Motor neuron (in vitro differentiated cells): ENCODE data around the gene RORC. TPM values are rescaled to one million over a fixed set of nuclear protein-coding genes. Genes with fewer than 3 reads are reported as not detected.

Experiments
- ATAC-seq, 8 experiments: fragments of 200-7000 bp; cut with Tn5 transposase; replicated peaks in 6 of 8; 2 replicates each; pipeline ENCODE4 v1.8.0; 2021; ENCODE audit warnings: mild to moderate bottlenecking in 8 of 8, moderate library complexity in 8 of 8
- H3K27ac ChIP-seq, 2 donors: fragments of 250-450 bp; sonication (Bioruptor Pico); 2 replicates each; pipeline ENCODE4 v1.9.0; 2021; ENCODE audit warnings: antibody characterized with exemption in 2 of 2, mild to moderate bottlenecking in 2 of 2, moderate library complexity in 1 of 2
- H3K4me1 ChIP-seq, 2 donors: fragments of 250-450 bp; sonication (Bioruptor Pico); replicated peaks in 1 of 2; 2 replicates each; pipeline ENCODE4 v1.6.1; 2021; ENCODE audit warnings: antibody characterized with exemption in 2 of 2, mild to moderate bottlenecking in 2 of 2, moderate library complexity in 1 of 2
- H3K4me3 ChIP-seq, 5 donors: fragments of 250-450 bp; sonication (Bioruptor Pico); 2 replicates each; pipeline ENCODE4 v1.9.0; 2021; ENCODE audit warnings: antibody characterized with exemption in 5 of 5, mild to moderate bottlenecking in 5 of 5, moderate library complexity in 4 of 5
- WGBS, 10 experiments: fragments of 450-650 bp; shearing (Covaris generic); methylation state at CpG; one replicate each; pipeline ENCODE4 v1.0.0; 2022; 5-methylcytosine and 5-hydroxymethylcytosine counted together
- in situ Hi-C, 9 experiments: fragments of 400-800 bp; cut with MboI; loops; one replicate each; pipeline ENCODE4 v1.15.0; 2021; ENCODE audit warnings: low sequenced_read_pairs in 9 of 9, low pct_unique_long_range_greater_than_20kb in 2 of 9; ENCODE audit not compliant: unreplicated experiment in 9 of 9
- total RNA-seq, 8 experiments: library from RNA; unstranded; fragments of 300-600 nt; gene quantifications; 2 replicates each; pipeline versions ENCODE4 v1.2.3 to v1.2.4, GENCODE V29; 2022

RORC gene
- total RNA-seq, 8 experiments from 2014 or later: 0.05 to 1.0 (median 0.23) TPM; not detected in 1

DNA sequence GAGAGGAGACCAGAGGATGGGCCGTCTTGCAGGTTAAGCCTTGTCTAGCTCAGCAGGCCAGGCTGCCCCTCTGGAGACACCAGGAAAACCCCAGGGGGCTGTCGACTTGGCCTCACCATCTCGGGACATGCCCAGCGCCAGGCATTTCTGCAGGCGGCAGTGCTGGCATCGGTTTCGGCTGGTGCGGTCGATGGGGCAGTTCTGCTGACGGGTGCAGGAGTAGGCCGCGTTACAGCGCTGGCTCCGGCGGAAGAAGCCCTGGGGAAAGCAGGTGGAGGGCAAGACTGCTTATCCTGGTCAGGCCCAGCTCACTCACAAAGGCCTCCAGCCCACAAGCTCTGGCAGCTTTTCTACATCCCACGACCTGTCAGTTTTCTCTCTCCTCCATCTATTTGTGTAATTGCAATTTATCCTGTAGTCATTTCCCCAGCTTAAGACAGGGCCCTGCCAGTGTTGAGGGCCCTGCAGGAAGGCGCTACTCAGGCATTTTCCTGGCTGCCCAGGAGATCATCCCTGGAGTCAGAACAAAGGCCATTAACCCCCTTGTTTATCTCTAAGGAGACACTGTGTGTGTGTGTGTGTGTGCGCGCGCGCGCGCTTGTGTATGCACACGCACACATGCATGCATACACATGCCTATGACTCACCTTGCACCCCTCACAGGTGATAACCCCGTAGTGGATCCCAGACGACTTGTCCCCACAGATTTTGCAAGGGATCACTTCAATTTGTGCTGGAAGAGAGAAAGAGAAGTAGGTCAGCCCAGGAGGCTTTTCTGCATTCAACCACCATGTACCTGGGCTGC is 14.9 kb downstream of the RORC start:
- H3K4me3 ChIP-seq: no peak overlapping the region
- peak in 4 of 8 experiments; percentile 43 to 77 (median 52) for ATAC-seq
- no peak overlapping the region for H3K27ac ChIP-seq
- in situ Hi-C loops: no loop called here
- WGBS, 10 experiments: 42 to 100% (median 82%) methylated on average over 1 to 23 of the region's 26 CpGs; no CpG with 5 or more reads in 1 of the 10 experiments
- H3K4me1 ChIP-seq: no peaks in the 10 kb centered on the region

DNA sequence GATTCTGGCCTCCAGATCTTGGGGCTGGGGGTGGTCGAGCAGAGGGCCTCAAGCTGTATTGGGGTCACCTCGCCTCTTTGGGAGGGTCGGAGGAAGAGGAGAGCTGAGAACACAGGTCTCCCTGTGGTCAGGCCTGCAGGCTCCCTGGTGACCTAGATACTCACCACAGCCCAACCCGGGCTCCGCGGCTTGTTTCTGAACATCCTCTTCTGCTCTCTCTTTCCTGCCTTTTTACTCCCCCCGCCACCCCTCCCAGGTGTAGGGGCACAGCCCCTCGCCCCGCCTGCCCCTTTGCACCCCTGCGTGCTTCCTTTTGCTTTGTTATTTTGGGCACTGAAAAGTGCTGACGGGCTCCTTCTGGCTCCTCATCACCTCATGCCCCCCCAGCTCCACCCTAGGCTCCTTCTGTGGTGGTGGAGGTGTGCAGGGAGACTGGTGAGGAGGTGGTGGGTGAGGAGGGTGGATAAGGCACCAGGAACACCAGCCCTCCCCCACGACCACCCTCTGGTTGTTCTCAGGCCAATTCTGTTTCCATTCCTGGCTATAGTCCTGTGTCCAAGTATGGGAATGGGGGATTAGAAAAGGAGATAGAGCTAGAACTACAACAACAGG is 15.8 kb downstream of the RORC start:
- no peak overlapping the region for H3K4me3 ChIP-seq
- no peaks in the 10 kb centered on the region for H3K4me1 ChIP-seq
- in situ Hi-C loops: no loop called here
- no peak for ATAC-seq
- no peak overlapping the region for H3K27ac ChIP-seq
- 40 to 94% (median 70%) methylated on average over 1 to 6 of the region's 12 CpGs; no CpG with 5 or more reads in 5 of the 10 experiments for WGBS, 10 experiments

DNA sequence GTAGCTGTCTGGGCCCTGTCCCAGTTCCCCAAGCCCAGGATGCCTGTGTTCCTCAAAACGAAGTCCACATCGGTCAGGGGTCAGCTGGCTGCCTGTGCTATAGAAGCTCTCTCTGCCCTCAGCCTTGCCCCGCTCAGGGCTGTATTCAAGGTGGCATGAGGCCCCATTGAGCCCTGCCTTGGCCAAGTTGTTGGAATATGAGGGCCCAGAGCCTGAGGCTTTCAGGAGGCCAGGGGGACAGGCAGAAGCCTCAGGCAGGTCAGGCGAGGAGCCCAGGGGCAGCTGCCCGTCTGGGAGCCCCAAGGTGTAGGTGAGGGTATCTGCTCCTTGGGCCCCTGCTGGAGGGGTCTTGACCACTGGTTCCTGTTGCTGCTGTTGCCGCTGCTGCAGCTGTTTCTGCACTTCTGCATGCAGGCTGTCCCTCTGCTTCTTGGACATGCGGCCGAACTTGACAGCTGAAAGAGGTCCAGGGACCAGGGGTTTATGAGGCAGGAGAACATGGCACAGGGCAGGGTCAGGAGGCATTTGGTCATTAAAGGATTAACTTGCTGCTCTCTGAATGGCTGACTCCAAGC is 16.5 kb downstream of the RORC start:
- in situ Hi-C loops: no loop called here

DNA sequence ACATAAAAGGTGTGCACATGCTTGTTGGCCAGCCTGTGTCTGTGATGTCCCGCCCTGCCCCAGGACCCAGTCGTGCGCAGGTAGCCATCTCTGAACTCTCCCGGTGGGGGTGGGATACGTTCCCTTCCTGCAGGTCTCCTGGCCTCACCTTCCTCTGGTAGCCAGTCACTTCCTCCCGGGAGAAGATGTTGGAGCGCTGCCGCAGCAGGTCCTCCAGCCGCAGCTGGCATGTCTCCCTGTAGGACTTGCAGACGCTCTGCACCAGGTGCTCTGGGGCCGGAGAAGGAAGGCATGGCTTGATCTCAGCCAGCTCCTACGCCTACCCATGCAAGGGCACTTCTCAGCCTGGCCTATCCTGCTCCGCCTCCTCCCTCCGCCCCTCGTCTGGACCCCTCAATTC is 17.2 kb downstream of the RORC start:
- 22 to 96% (median 64%) methylated on average over 3 to 9 of the region's 15 CpGs; no CpG with 5 or more reads in 4 of the 10 experiments for WGBS, 10 experiments

More for the DNA sequence above, 16.5 kb downstream of the RORC start:
- WGBS, 10 experiments: 7 to 100% (median 72%) methylated on average over 3 to 6 of the region's 8 CpGs; no CpG with 5 or more reads in 5 of the 10 experiments
- ATAC-seq: no peak
- peaks cover 0 to under 1% of the 10 kb centered on the region in 2 donors for H3K4me1 ChIP-seq
- H3K27ac ChIP-seq: no peak overlapping the region
- no peak overlapping the region for H3K4me3 ChIP-seq

DNA sequence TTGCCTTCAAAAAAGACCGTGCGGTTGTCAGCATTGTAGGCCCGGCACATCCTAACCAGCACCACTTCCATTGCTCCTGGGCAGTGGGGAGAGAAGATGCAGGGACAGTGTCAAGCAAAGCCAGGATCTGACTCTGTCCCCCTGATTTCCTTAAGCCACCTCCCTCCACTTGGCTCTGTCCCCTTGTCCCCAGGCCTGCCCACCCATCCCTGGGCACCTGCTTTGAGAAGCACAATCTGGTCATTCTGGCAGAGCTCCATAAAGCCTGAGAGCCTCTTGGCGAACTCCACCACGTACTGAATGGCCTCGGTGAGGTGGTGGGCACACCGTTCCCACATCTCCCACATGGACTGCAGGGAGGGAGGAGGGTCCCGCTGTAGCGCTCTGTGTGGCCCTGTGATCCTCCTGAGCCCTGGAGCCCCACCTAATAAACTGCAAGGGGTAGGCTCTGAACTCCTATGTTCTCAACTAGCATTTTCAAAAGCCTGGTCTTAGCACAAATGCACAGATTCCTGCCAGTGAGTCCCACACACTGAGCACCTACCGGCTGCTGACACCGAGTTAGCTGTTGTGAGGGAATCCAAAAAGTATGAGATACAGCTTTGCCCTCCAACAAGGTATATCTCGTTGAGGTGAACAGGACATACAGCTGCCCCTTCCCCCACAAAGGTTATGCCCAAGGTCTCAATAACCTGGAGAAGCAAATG is 18.2 kb downstream of the RORC start:
- in situ Hi-C loops: no loop called here
- no peak overlapping the region for H3K27ac ChIP-seq
- WGBS, 10 experiments: 50 to 92% (median 59%) methylated on average over 2 to 10 of the region's 12 CpGs; no CpG with 5 or more reads in 2 of the 10 experiments
- peaks cover 0 to 6% of the 10 kb centered on the region in 2 donors for H3K4me1 ChIP-seq
- ATAC-seq: no peak
- H3K4me3 ChIP-seq: no peak overlapping the region

More for the DNA sequence above, 17.2 kb downstream of the RORC start:
- H3K4me1 ChIP-seq: peaks cover 0 to 6% of the 10 kb centered on the region in 2 donors
- no peak overlapping the region for H3K4me3 ChIP-seq
- no peak for ATAC-seq
- H3K27ac ChIP-seq: no peak overlapping the region
- in situ Hi-C loops: no loop called here

DNA sequence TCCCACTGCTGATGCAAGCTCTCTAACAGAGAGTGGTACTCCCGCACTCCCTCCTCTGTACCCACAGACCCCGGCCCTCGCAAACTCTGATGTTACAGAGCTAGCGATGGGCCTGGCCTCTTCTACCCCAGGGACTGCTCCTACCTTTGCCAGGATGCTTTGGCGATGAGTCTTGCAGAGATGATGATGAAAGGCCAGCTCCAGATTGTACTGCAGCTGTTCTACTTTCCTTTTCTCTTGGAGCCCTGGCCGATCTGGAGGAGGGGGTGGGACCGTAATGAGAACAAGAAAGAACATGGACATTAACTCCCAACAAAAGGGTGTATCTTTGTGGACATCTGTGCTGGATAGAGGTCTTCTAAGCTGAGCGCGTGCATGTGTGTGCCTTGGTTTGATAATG is 20.4 kb downstream of the RORC start:
- ATAC-seq: peak in 3 of 8 experiments; percentile 9 to 71 (median 47)
- in situ Hi-C loops: no loop called here
- Histone ChIP-seq H3K4me1 (peaks cover 0 to 6% of the 10 kb centered on the region in 2 donors), H3K27ac (no peak overlapping the region), H3K4me3 (no peak overlapping the region)
- 20 to 96% (median 84%) methylated on average over 2 to 8 of the region's 9 CpGs; no CpG with 5 or more reads in 2 of the 10 experiments for WGBS, 10 experiments

DNA sequence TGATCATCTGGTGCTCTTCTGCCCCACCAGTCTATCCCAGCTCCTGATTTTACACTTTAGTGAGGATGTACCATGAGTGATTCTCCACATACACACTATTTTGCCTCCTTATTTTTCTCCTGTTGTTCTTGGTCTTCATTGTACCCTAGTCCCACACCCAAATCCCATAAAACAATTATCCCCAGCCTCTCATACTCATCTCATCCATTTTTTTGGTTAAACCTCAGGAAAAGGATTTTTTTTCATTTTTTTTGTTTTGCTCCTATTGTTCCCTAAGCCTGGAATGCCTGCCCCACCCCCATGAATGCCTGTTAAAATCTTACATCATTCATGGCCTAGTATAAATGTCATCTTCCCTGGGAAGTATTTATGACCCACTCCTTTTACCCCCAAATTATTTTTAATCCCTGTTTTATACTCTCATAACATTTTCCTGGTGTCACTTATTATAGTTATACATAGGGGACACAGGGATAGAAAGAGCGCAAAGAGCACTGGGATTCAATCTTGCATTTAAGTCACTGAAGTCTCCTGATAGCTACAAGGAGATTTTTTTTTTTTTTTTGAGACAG is 21.5 kb downstream of the RORC start:
- H3K27ac ChIP-seq: no peak overlapping the region

DNA sequence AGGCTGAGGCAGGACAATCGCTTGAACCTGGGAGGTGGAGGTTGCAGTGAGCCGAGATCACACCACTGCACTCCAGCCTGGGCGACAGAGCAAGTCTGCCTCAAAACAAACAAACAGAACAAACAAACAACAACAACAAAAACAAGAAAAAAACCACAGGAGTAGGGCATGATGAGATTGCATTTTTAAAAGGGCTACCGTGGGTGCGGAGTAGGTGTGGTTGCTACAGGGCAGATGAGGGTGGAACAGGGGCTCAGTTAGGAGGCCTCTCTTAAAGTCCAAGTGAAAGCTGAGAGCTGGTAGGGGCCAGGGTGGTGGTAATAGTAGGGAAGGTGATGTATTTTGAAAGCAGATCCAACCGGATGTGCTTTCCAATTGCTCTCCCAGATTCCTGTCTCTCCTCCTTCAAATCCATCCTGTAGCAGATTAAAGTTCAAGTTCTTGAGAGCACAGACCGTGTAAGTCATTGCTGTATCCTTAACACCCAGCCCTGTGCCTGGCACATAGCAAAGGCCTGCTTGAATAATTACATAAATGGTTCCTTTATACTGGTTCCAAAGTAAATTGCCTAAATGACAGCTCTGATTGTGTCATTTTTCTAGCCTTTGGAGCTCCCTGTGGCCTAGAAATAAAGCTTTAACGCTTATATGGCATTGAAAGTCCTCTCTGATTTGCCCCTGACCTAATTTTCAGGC is 22.2 kb downstream of the RORC start:
- Histone ChIP-seq H3K27ac (no peak overlapping the region), H3K4me1 (peaks cover 0 to 6% of the 10 kb centered on the region in 2 donors), H3K4me3 (no peak overlapping the region)
- WGBS, 10 experiments: 13 to 93% (median 70%) methylated on average over 2 to 6 of the region's 8 CpGs; no CpG with 5 or more reads in 1 of the 10 experiments
- ATAC-seq: peak in 5 of 8 experiments; percentile 22 to 87 (median 24)
- in situ Hi-C loops: no loop called here

More for the DNA sequence above, 21.5 kb downstream of the RORC start:
- Histone ChIP-seq H3K4me3 (no peak overlapping the region), H3K4me1 (peaks cover 0 to 6% of the 10 kb centered on the region in 2 donors)
- ATAC-seq: no peak
- 80 to 100% (median 100%) methylated on average over 1 of the region's 1 CpG; no CpG with 5 or more reads in 2 of the 10 experiments for WGBS, 10 experiments
- in situ Hi-C loops: no loop called here

DNA sequence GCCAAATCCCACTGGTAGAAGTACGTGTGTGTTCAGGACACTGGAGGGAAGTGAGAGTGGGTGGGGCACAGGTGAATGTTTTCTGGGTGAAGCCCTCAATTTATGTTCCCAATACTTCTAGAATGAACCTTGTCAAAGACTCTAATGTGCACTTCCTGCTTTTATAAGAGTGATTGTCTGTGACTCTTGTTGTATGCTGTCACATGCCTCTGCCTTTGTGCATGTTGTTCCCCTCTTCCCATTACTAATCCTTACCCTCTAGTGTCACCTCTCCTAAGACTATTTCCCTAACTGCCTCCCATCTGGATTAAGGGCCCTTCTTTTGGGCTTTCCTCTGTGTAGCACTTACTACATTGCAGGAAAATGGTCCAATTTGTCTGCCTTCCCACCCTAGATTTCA is 23.8 kb downstream of the RORC start:
- in situ Hi-C loops: no loop called here
- Histone ChIP-seq H3K4me3 (no peak overlapping the region), H3K4me1 (peaks cover 0 to 6% of the 10 kb centered on the region in 2 donors), H3K27ac (no peak overlapping the region)
- no peak for ATAC-seq
- WGBS, 10 experiments: 50 to 83% (median 67%) methylated on average over 1 of the region's 1 CpG; no CpG with 5 or more reads in 5 of the 10 experiments

DNA sequence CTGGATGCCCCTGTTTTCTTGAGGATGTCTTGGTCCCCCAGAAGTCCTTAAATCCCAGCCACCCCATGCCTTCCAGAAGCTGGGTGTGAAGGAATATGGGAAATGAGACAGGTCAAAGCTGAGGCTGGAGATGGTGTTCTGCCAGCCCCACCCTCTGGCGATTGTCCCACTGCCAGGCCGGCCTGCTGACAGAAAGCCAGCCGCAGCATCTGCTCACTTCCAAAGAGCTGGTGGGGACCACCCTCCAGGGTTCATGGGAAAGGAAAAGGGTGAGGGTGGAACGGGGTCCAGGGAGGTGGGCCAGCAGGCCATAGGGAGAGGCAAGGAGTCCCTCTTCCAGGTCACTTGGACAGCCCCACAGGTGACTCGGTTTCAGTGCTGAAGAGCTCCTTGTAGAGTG is 24.5 kb downstream of the RORC start:
- ATAC-seq: no peak
- no peak overlapping the region for H3K27ac ChIP-seq
- H3K4me3 ChIP-seq: no peak overlapping the region
- peaks cover 0 to 6% of the 10 kb centered on the region in 2 donors for H3K4me1 ChIP-seq
- in situ Hi-C loops: no loop called here
- 40 to 100% (median 73%) methylated on average over 1 to 2 of the region's 5 CpGs; no CpG with 5 or more reads in 6 of the 10 experiments for WGBS, 10 experiments

DNA sequence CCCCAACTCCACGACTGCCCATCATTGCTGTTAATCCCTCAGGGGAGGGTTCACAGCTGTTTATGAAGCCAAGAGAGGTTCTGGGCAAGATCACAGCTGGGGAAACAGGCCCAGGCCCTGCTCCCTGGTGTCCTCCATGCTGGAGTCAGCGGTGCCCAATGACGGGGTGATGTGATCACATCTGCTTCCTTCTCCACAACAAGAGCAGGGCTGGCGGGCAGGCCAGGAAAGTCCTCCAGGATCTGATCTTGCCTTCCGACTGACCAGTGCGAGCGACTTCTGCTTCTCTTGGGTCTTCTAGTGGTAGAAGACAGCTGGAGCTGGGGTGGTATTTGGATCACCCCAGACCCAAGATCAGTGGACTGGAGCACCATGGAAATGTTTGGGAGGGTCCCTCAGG is 25.4 kb downstream of the RORC start:
- Histone ChIP-seq H3K27ac (no peak overlapping the region), H3K4me1 (peaks cover 0 to 6% of the 10 kb centered on the region in 2 donors), H3K4me3 (no peak overlapping the region)
- WGBS, 10 experiments: 65 to 100% (median 81%) methylated on average over 3 to 6 of the region's 7 CpGs; no CpG with 5 or more reads in 6 of the 10 experiments
- in situ Hi-C loops: no loop called here
- no peak for ATAC-seq
